Esophagus squamous epithelium (tissue), 5 donors: ENCODE measurements around the gene DCAF10. TPM values are rescaled to one million over a fixed set of nuclear protein-coding genes. Genes with fewer than 3 reads are reported as not detected.

Experiments
- DNase-seq: peaks from one replicate; lab custom pipeline; 2025; lab: John Stamatoyannopoulos, UW
- H3K27ac ChIP-seq, 4 donors: fragments of 200-600 bp; sonication (generic); one replicate each; pipeline ENCODE4 v1.5.1; 2016 to 2019; ENCODE audit warnings: mild to moderate bottlenecking in 1 of 4
- H3K27me3 ChIP-seq, 4 donors: fragments of 200-600 bp; sonication (generic); 1 replicate in 3 of 4; 2 replicates in 1 of 4; pipeline versions ENCODE4 v1.5.1 to v1.6.0; 2017 to 2021; ENCODE audit warnings: antibody characterized with exemption in 1 of 4
- H3K36me3 ChIP-seq, 3 donors: fragments of 200-600 bp; sonication (generic); one replicate each; pipeline ENCODE4 v1.5.1; 2016 to 2019
- H3K4me1 ChIP-seq, 3 donors: fragments of 200-600 bp; sonication (generic); one replicate each; pipeline ENCODE4 v1.5.1; 2017 to 2019
- H3K4me3 ChIP-seq, 4 donors: fragments of 200-600 bp; sonication (generic); 1 replicate in 3 of 4; 2 replicates in 1 of 4; pipeline ENCODE4 v1.5.1; 2016 to 2019; ENCODE audit warnings: mild to moderate bottlenecking in 2 of 4, moderate library complexity in 1 of 4
- H3K9me3 ChIP-seq, 3 donors: fragments of 200-600 bp; sonication (generic); one replicate each; pipeline ENCODE4 v1.5.1; 2016 to 2019
- POLR2A ChIP-seq, 4 donors: fragments of 450-650 bp; IDR thresholded peaks; one replicate each; pipeline ENCODE4 v1.6.1; 2017; ENCODE audit warnings: antibody characterized with exemption in 4 of 4, mild to moderate bottlenecking in 4 of 4, moderate library complexity in 3 of 4
- WGBS, 2 donors: methylation state at CpG; one replicate each; pipeline ENCODE4 v1.1.5; 2018; 5-methylcytosine and 5-hydroxymethylcytosine counted together
- intact Hi-C: fragments of 100-400 bp; cut with DNase I; formaldehyde crosslinking; loops from one replicate; pipeline ENCODE4 v1.15.0; 2022
- total RNA-seq, 4 donors: library from RNA; depleted of rRNA; stranded (reverse); fragments of >200 nt; gene quantifications; one replicate each; pipeline ENCODE4 v1.1.0, GENCODE V29; 2016
- TF ChIP-seq, protein P1 (sequence below), 6 experiments: fragments of 450-650 bp in 4 of 6; fragments of 200-600 bp in 2 of 6; sonication (generic) in 2 of 6; IDR thresholded peaks; one replicate each; pipeline ENCODE4 v1.5.1; 2016 to 2019; ENCODE audit warnings: antibody characterized with exemption in 6 of 6, mild to moderate bottlenecking in 4 of 6, moderate library complexity in 4 of 6
- donor health status: DM: yes; HTN: yes; CAD: no.

DCAF10 gene
- total RNA-seq, 4 donors from 2014 or later, result 12.0 to 22.9 (median 17.6) TPM

DNA sequence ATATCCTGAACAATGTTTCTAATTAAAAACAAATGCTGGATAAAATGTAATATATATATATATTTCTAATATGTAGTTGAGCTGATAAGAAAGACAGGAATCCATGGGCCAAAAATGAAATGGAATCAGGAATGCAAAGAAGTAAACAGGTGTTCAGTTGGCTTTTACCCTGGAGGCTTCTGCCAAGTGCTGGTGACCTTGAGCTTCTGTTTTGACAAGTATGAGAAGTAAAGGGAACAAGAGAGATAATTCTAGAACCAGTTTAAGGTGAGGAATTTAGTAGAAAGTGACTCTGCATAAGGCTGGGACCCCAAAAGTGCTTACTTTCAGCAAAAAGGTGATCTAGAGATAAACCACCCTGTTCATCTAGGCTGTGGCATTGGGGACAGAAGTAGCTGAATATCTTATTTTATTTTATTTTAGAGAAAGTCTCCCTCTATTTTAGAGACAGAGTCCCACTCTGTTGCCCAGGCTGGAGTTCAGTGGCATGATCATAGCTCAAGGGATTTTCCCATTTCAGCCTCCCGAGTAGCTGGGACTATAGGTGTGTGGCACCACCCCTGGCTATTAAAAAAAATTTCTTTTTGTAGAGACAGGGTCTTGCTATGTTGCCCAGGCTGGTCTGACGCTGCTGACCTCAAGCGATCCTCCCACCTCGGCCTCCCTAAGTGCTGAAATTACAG lies 27.0 kb downstream of the DCAF10 start:
- no peak for TF ChIP-seq POLR2A (IDR thresholded peaks at IDR 0.05)
- TF ChIP-seq, protein P1, sequence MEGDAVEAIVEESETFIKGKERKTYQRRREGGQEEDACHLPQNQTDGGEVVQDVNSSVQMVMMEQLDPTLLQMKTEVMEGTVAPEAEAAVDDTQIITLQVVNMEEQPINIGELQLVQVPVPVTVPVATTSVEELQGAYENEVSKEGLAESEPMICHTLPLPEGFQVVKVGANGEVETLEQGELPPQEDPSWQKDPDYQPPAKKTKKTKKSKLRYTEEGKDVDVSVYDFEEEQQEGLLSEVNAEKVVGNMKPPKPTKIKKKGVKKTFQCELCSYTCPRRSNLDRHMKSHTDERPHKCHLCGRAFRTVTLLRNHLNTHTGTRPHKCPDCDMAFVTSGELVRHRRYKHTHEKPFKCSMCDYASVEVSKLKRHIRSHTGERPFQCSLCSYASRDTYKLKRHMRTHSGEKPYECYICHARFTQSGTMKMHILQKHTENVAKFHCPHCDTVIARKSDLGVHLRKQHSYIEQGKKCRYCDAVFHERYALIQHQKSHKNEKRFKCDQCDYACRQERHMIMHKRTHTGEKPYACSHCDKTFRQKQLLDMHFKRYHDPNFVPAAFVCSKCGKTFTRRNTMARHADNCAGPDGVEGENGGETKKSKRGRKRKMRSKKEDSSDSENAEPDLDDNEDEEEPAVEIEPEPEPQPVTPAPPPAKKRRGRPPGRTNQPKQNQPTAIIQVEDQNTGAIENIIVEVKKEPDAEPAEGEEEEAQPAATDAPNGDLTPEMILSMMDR (IDR thresholded peaks at IDR 0.05), result no peak

DNA sequence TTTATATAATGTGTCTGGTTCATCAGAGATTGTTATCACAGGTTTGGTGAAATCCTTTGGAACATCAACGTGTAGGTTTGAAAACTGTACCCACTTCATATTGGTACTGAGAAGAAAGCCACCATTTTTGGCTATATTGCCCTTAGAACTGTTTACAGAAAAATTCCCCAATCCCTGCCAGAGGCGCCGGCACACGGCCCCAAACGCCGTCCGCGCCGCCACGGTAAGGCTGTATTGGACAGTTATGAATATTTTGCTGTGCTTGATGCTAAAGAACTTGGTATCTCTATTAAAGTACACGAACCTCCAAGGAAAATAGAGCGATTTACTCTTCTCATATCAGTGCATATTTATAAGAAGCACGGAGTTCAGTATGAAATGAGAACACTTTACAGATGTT lies 35.2 kb downstream of the DCAF10 start:
- Histone ChIP-seq H3K27ac (no peak overlapping the region), H3K9me3 (no peaks in the 10 kb centered on the region), H3K36me3 (peaks cover 0 to 33% (median 0%) of the 10 kb centered on the region in 3 donors), H3K4me3 (no peak overlapping the region), H3K4me1 (peaks cover 0 to 8% (median 0%) of the 10 kb centered on the region in 3 donors), H3K27me3 (no peaks in the 10 kb centered on the region)
- WGBS, 2 donors, result 96 to 97% methylated on average over 13 of the region's 13 CpGs
- no peak for DNase-seq
- TF ChIP-seq POLR2A (IDR thresholded peaks at IDR 0.05), result no peak
- TF ChIP-seq, protein P1 (IDR thresholded peaks at IDR 0.05), result no peak
- intact Hi-C loops, result no loop called here

More for the DNA sequence above, 27.0 kb downstream of the DCAF10 start:
- no peaks in the 10 kb centered on the region for H3K4me1 ChIP-seq
- no peak overlapping the region for H3K27ac ChIP-seq
- no peak overlapping the region for H3K4me3 ChIP-seq
- H3K36me3 ChIP-seq, result peaks cover 0 to 62% (median 0%) of the 10 kb centered on the region in 3 donors
- WGBS, 2 donors, result 82 to 89% methylated on average over 1 to 4 of the region's 4 CpGs
- intact Hi-C loops, result no loop called here
- DNase-seq, result no peak
- no peaks in the 10 kb centered on the region for H3K27me3 ChIP-seq
- H3K9me3 ChIP-seq, result no peaks in the 10 kb centered on the region

DNA sequence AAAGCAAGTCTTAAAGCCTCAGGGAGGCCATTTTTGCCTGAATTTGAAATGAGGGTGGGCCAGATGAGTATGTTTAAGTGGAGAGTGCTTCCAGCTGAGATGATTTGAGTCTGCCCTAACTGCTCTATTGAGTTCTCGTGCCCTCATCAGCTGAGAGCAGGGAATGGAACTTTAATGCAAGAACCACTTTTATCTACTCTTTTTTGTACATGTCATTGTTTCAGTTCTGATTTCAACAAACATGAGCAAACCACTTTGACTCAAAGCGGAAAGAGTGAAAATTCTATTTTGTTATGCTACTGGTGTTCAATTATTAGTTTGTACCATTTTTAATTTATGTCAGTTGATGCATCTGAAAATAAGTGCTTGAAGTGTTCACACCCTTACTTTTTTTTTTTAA lies 35.8 kb downstream of the DCAF10 start:
- 77 to 90% methylated on average over 2 of the region's 2 CpGs for WGBS, 2 donors
- intact Hi-C loops, result no loop called here
- DNase-seq, result no peak
- TF ChIP-seq, protein P1 (IDR thresholded peaks at IDR 0.05), result no peak
- TF ChIP-seq POLR2A (IDR thresholded peaks at IDR 0.05), result no peak
- H3K4me1 ChIP-seq, result peaks cover 0 to 8% (median 0%) of the 10 kb centered on the region in 3 donors
- peaks cover 0 to 37% (median 0%) of the 10 kb centered on the region in 3 donors for H3K36me3 ChIP-seq
- H3K27me3 ChIP-seq, result no peaks in the 10 kb centered on the region
- H3K27ac ChIP-seq, result no peak overlapping the region
- no peak overlapping the region for H3K4me3 ChIP-seq
- no peaks in the 10 kb centered on the region for H3K9me3 ChIP-seq

DNA sequence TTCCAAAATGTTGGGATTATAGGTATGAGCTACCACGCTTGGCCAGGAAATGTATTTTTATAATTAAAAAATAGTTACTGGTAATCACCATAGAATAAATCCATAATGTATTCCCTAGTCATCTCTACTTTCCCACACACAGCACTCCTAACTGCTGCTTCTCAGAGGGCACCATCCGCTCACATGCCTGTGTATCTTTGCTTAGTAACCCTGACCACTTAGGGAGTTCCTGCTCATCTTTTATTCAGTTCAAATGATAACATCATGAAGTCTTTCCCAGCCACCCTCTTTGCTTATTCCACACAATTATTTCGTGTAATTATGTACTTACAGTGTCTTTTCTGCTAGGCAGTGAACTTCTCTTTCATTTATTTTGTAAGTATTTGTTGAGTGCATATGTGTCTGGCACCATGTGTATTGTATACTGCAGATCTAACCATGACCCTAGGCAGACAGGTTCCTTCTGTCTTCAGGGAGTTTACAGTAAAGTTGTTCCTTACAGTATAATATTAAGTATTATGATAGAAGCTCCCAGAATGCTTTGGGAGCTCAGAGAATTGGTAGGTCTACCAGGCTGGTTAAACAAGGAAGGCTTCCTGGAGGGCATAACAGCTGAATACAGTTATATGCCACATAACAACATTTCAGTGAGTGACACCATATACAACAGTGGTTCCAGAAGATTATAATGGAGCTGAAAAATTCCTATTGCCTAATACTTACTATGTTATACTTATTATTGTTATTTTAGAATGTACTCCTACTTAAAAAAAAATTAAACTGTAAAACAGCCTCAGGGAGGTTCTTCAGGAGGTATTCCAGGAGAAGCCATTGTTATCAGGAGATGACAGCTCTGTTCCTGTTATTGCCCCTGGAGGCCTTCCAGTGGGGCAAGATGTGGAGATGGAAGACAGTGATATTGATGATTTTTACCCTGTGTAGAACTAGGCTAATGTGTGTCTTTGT lies 39.2 kb downstream of the DCAF10 start:
- intact Hi-C loops, result no loop called here
- Histone ChIP-seq H3K9me3 (no peaks in the 10 kb centered on the region), H3K4me1 (peaks cover 0 to 8% (median 0%) of the 10 kb centered on the region in 3 donors), H3K4me3 (no peak overlapping the region), H3K36me3 (peaks cover 0 to 50% (median 0%) of the 10 kb centered on the region in 3 donors), H3K27ac (no peak overlapping the region), H3K27me3 (no peaks in the 10 kb centered on the region)
- TF ChIP-seq, protein P1 (IDR thresholded peaks at IDR 0.05), result no peak
- no peak for TF ChIP-seq POLR2A (IDR thresholded peaks at IDR 0.05)
- DNase-seq, result no peak
- WGBS, 2 donors, result 93 to 95% methylated on average over 3 of the region's 3 CpGs
